ENCODE data around the gene ZSWIM2. TPM values are rescaled to one million over a fixed set of nuclear protein-coding genes. Genes with fewer than 3 reads are reported as not detected.

Gene ZSWIM2
- total and polyA plus RNA-seq, 2 of the 4 experiments (the other 2 are of a cell fraction): 0.09 TPM; not detected in 1

GRCh38 chr2:186827411-186827810, 21.6 kb downstream of the ZSWIM2 start:
- no peak overlapping the region for H3K4ac ChIP-seq (ENCODE audit: low read depth, low read length)
- no peak overlapping the region for H3K18ac ChIP-seq (ENCODE audit: low read depth, low read length)
- H3K27ac ChIP-seq (ENCODE audit: insufficient read depth, low read length): no peak overlapping the region
- H3K9ac ChIP-seq (ENCODE audit: low read depth, low read length): no peak overlapping the region
- POLR2A ChIA-PET (ENCODE audit: unreplicated experiment): no interaction called here
- CTCF ChIA-PET: no interaction called here
- ATAC-seq (ENCODE audit: low read depth): peak; percentile 75
- no peak overlapping the region for H2AK9ac ChIP-seq (replicated peaks; ENCODE audit: low read depth, low read length, poor library complexity)
- no peaks in the 10 kb centered on the region for H3K9me1 ChIP-seq (ENCODE audit: insufficient read depth, low read length)
- no peak overlapping the region for H3K4me3 ChIP-seq (ENCODE audit: insufficient read depth, low read depth, low read length)
- H3K79me1 ChIP-seq (ENCODE audit: low read depth in 1 of 2, low read length in 2 of 2): no peaks in the 10 kb centered on the region
- in situ Hi-C loops (cut with MboI; ENCODE audit: low sequenced_read_pairs) (loop anchor here (25.0 kb wide), 1 partner anchor 315 kb away; no protein-coding TSS in a partner anchor), intact Hi-C loops (cut with micrococcal nuclease) (no loop called here), dilution Hi-C loops (cut with HindIII; ENCODE audit: low sequenced_read_pairs, unreplicated experiment) (no loop called here)
- no peak overlapping the region for H2BK120ac ChIP-seq (ENCODE audit: low read depth, low read length)
- H3K27me3 ChIP-seq (ENCODE audit: control insufficient read depth, insufficient read depth, low read length): no peaks in the 10 kb centered on the region
- peak; percentile 75 for DNase-seq
- H4K20me1 ChIP-seq (ENCODE audit: insufficient read depth, low read length): no peaks in the 10 kb centered on the region
- no CpG with 5 or more reads among the region's 2 CpGs for WGBS, 2 experiments (ENCODE audit: extremely low coverage in 2 of 2, insufficient read length in 1 of 2)
- H3K4me2 ChIP-seq (ENCODE audit: low read depth, low read length): no peak overlapping the region
- no peak overlapping the region for H3K23ac ChIP-seq (ENCODE audit: low read depth, low read length)
- H4K8ac ChIP-seq (ENCODE audit: low read depth in 2 of 2, low read length in 2 of 2): no peak overlapping the region
- TF ChIP-seq, protein P1, sequence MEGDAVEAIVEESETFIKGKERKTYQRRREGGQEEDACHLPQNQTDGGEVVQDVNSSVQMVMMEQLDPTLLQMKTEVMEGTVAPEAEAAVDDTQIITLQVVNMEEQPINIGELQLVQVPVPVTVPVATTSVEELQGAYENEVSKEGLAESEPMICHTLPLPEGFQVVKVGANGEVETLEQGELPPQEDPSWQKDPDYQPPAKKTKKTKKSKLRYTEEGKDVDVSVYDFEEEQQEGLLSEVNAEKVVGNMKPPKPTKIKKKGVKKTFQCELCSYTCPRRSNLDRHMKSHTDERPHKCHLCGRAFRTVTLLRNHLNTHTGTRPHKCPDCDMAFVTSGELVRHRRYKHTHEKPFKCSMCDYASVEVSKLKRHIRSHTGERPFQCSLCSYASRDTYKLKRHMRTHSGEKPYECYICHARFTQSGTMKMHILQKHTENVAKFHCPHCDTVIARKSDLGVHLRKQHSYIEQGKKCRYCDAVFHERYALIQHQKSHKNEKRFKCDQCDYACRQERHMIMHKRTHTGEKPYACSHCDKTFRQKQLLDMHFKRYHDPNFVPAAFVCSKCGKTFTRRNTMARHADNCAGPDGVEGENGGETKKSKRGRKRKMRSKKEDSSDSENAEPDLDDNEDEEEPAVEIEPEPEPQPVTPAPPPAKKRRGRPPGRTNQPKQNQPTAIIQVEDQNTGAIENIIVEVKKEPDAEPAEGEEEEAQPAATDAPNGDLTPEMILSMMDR (conservative IDR thresholded peaks at IDR 0.05; ENCODE audit: low read depth, low read length): no peak
- no peak for TF ChIP-seq FOS (IDR thresholded peaks at IDR 0.05; ENCODE audit: low read depth, low read length)
- TF ChIP-seq CHD1 (IDR thresholded peaks at IDR 0.05; ENCODE audit: low read depth, low read length): no peak
- TF ChIP-seq ELK1 (IDR thresholded peaks at IDR 0.05; ENCODE audit: borderline replicate concordance, low read depth, low read length): no peak
- no peak for TF ChIP-seq RCOR1 (IDR thresholded peaks at IDR 0.05; ENCODE audit: insufficient replicate concordance, low read length)
- TF ChIP-seq MAZ (IDR thresholded peaks at IDR 0.05; ENCODE audit: borderline replicate concordance, low read depth, low read length): no peak
- TF ChIP-seq POLR2A (IDR thresholded peaks at IDR 0.05; ENCODE audit: low read depth, low read length): no peak
- TF ChIP-seq MXI1 (IDR thresholded peaks at IDR 0.05; ENCODE audit: borderline replicate concordance, low read depth, low read length): no peak
- no peak for TF ChIP-seq MAFK (IDR thresholded peaks at IDR 0.05; ENCODE audit: low read depth, low read length)
- no peak for TF ChIP-seq RAD21 (IDR thresholded peaks at IDR 0.05; ENCODE audit: low read length)
- TF ChIP-seq RFX5 (IDR thresholded peaks at IDR 0.05; ENCODE audit: low read depth, low read length): no peak
- TF ChIP-seq SMC3 (IDR thresholded peaks at IDR 0.05; ENCODE audit: low read depth, low read length): no peak
- no peak for TF ChIP-seq NFE2L2 (IDR thresholded peaks at IDR 0.05; ENCODE audit: low read depth, low read length)
- no peak for TF ChIP-seq CEBPB (IDR thresholded peaks at IDR 0.05; ENCODE audit: low read depth, low read length)
- no peak overlapping the region for H2BK15ac ChIP-seq (ENCODE audit: low read depth, low read length)
- H3K4me1 ChIP-seq (ENCODE audit: control insufficient read depth, insufficient read depth, low read length): peaks cover 3% of the 10 kb centered on the region; the same call in 1 of the 2 replicates
- no peak overlapping the region for H2AFZ ChIP-seq (replicated peaks; ENCODE audit: low read length, poor library complexity)
- H3K14ac ChIP-seq (replicated peaks; ENCODE audit: low read depth, low read length): no peak overlapping the region
- no peak overlapping the region for H4K5ac ChIP-seq (ENCODE audit: low read depth, low read length)
- H2BK20ac ChIP-seq (ENCODE audit: low read depth, low read length): no peak overlapping the region
- no peaks in the 10 kb centered on the region for H3K9me3 ChIP-seq (ENCODE audit: control insufficient read depth, insufficient read depth, low read length)
- BruUV-seq (replicated peaks): no TSS peak
- H3K36me3 ChIP-seq (ENCODE audit: control insufficient read depth, insufficient read depth, low read length): no peaks in the 10 kb centered on the region
- no peak overlapping the region for H4K91ac ChIP-seq (ENCODE audit: insufficient read depth, low read depth, low read length)
- H2AK5ac ChIP-seq (ENCODE audit: low read depth, low read length): no peak overlapping the region
- no peak overlapping the region for H3K56ac ChIP-seq (ENCODE audit: extremely low read depth, insufficient read depth, low read length)
- H2BK5ac ChIP-seq (ENCODE audit: low read depth, low read length, poor library complexity, severe bottlenecking): peak overlapping the region; percentile 45
